ENCODE measurements around the gene RNF182. TPM values are rescaled to one million over a fixed set of nuclear protein-coding genes. Genes with fewer than 3 reads are reported as not detected.

The RNF182 gene
- total and polyA plus RNA-seq, 9 of the 15 experiments (the other 6 are each of a cell fraction or from before 2014, with no cell fraction given) = 12.8 to 22.8 (median 17.5) TPM

DNA sequence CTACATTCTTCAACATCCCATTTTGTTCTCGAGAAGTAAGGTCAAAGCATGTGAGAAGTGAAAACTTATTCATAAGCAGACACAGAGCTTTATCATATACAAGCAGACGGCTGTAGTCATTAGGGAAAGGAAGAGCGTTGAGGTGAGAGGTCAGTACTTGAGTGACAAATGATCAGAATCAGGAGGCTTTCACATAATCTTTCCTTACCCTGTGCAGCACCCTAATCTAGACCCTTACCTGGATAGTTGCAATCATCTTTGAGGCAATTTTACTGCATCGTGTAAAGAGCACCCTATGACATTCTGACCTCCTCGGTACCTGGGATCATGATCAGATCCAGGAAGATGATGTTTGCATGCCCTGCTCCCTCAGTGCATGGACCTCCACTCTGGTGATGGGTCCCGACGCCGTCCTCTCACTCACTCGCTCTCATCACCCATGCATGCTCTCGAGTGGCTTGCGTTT, 62.7 kb downstream of the RNF182 start (continued):
- TF ChIP-seq, protein P1, sequence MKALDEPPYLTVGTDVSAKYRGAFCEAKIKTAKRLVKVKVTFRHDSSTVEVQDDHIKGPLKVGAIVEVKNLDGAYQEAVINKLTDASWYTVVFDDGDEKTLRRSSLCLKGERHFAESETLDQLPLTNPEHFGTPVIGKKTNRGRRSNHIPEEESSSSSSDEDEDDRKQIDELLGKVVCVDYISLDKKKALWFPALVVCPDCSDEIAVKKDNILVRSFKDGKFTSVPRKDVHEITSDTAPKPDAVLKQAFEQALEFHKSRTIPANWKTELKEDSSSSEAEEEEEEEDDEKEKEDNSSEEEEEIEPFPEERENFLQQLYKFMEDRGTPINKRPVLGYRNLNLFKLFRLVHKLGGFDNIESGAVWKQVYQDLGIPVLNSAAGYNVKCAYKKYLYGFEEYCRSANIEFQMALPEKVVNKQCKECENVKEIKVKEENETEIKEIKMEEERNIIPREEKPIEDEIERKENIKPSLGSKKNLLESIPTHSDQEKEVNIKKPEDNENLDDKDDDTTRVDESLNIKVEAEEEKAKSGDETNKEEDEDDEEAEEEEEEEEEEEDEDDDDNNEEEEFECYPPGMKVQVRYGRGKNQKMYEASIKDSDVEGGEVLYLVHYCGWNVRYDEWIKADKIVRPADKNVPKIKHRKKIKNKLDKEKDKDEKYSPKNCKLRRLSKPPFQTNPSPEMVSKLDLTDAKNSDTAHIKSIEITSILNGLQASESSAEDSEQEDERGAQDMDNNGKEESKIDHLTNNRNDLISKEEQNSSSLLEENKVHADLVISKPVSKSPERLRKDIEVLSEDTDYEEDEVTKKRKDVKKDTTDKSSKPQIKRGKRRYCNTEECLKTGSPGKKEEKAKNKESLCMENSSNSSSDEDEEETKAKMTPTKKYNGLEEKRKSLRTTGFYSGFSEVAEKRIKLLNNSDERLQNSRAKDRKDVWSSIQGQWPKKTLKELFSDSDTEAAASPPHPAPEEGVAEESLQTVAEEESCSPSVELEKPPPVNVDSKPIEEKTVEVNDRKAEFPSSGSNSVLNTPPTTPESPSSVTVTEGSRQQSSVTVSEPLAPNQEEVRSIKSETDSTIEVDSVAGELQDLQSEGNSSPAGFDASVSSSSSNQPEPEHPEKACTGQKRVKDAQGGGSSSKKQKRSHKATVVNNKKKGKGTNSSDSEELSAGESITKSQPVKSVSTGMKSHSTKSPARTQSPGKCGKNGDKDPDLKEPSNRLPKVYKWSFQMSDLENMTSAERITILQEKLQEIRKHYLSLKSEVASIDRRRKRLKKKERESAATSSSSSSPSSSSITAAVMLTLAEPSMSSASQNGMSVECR (CRISPR knock-in tag; IDR thresholded peaks at IDR 0.05) = no peak
- TF ChIP-seq, protein P2, sequence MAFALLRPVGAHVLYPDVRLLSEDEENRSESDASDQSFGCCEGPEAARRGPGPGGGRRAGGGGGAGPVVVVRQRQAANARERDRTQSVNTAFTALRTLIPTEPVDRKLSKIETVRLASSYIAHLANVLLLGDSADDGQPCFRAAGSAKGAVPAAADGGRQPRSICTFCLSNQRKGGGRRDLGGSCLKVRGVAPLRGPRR (CRISPR knock-in tag; IDR thresholded peaks at IDR 0.05) = no peak
- no peak for TF ChIP-seq MAFK (IDR thresholded peaks at IDR 0.05; ENCODE audit: low read length)
- TF ChIP-seq ZFP30 (CRISPR knock-in tag; IDR thresholded peaks at IDR 0.05; ENCODE audit: borderline replicate concordance) = no peak
- peak; percentile 56 to 77 for TF ChIP-seq FOXK2 (conservative IDR thresholded peaks at IDR 0.05 in 1 of 2, IDR thresholded peaks at IDR 0.05 in 1 of 2; ENCODE audit: low read depth in 2 of 2)
- no peak for TF ChIP-seq ILK (tag; IDR thresholded peaks at IDR 0.05; ENCODE audit: borderline replicate concordance, low read depth)
- TF ChIP-seq LEF1 (IDR thresholded peaks at IDR 0.05) = peak; percentile 86
- TF ChIP-seq TEAD4 (IDR thresholded peaks at IDR 0.05; ENCODE audit: low read length) = peak; percentile 94
- TF ChIP-seq TEAD4 (CRISPR knock-in tag; IDR thresholded peaks at IDR 0.05; ENCODE audit: borderline replicate concordance) = no peak
- TF ChIP-seq GTF2A2 (tag; IDR thresholded peaks at IDR 0.05) = no peak
- TF ChIP-seq, protein P3, sequence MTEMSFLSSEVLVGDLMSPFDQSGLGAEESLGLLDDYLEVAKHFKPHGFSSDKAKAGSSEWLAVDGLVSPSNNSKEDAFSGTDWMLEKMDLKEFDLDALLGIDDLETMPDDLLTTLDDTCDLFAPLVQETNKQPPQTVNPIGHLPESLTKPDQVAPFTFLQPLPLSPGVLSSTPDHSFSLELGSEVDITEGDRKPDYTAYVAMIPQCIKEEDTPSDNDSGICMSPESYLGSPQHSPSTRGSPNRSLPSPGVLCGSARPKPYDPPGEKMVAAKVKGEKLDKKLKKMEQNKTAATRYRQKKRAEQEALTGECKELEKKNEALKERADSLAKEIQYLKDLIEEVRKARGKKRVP (CRISPR knock-in tag; IDR thresholded peaks at IDR 0.05) = no peak
